Cardiac muscle cell (in vitro differentiated cells and primary cell): ENCODE measurements around the gene CRACR2A. TPM values are rescaled to one million over a fixed set of nuclear protein-coding genes. Genes with fewer than 3 reads are reported as not detected.

Source experiments
- DNase-seq, 2 donors: peaks; one replicate each; pipeline versions ENCODE4 v3.0.0 to v3.0.0-alpha.2; 2010 to 2017; ENCODE audit warnings: low read depth in 1 of 2, low spot score in 1 of 2
- H3K27ac ChIP-seq: fragments of 200-600 bp; sonication (generic); 2 replicates; pipeline ENCODE4 v1.5.1; 2016
- H3K27me3 ChIP-seq: fragments of 200-600 bp; sonication (generic); 2 replicates; pipeline ENCODE4 v1.6.0; 2016; ENCODE audit warnings: control low read depth
- H3K36me3 ChIP-seq: fragments of 200-600 bp; sonication (generic); 2 replicates; pipeline ENCODE4 v1.5.1; 2016; ENCODE audit warnings: control low read depth
- H3K4me1 ChIP-seq: fragments of 200-600 bp; sonication (generic); 2 replicates; pipeline ENCODE4 v1.8.1; 2017; ENCODE audit warnings: low read depth, mild to moderate bottlenecking, mixed run types
- H3K4me3 ChIP-seq: fragments of 200-600 bp; sonication (generic); 2 replicates; pipeline ENCODE4 v1.5.1; 2016; ENCODE audit warnings: mild to moderate bottlenecking
- H3K9me3 ChIP-seq: fragments of 200-600 bp; sonication (generic); 2 replicates; pipeline ENCODE4 v1.5.1; 2017; ENCODE audit warnings: low read depth, mild to moderate bottlenecking, control low read depth
- CTCF ChIP-seq: IDR thresholded peaks from 2 replicates; pipeline ENCODE4 v1.5.1; 2012; ENCODE audit warnings: low read depth, mild to moderate bottlenecking, low read length
- polyA plus RNA-seq: library from polyadenylated mRNA; unstranded; fragments of >200 nt; fragmentation: Nextera tagmentation; extraction: Ambion mirVana; gene quantifications from 2 replicates; pipeline ENCODE4 v1.2.1, GENCODE V29; 2016
- total RNA-seq: library from RNA; depleted of rRNA; stranded (reverse); fragments of >200 nt; gene quantifications from 2 replicates; pipeline ENCODE4 v1.2.3, GENCODE V29; 2016

CRACR2A gene
- total and polyA plus RNA-seq, 2 experiments from 2014 or later = 1.3 TPM; not detected in 1

GRCh38 chr12:3603576-3603975 is 149.3 kb downstream of the CRACR2A start:
- Histone ChIP-seq H3K36me3 (no peaks in the 10 kb centered on the region), H3K27ac (no peak overlapping the region), H3K4me3 (no peak overlapping the region), H3K27me3 (no peaks in the 10 kb centered on the region), H3K9me3 (no peaks in the 10 kb centered on the region), H3K4me1 (peaks cover 12% of the 10 kb centered on the region)
- DNase-seq = peak in 1 of 2 donors; percentile 46
- TF ChIP-seq CTCF = no peak

GRCh38 chr12:3602488-3602887 is 150.4 kb downstream of the CRACR2A start:
- Histone ChIP-seq H3K9me3 (no peaks in the 10 kb centered on the region), H3K4me3 (no peak overlapping the region), H3K27me3 (no peaks in the 10 kb centered on the region), H3K36me3 (no peaks in the 10 kb centered on the region), H3K4me1 (peaks cover 9% of the 10 kb centered on the region), H3K27ac (no peak overlapping the region)
- no peak for DNase-seq
- no peak for TF ChIP-seq CTCF

GRCh38 chr12:3601461-3602150 is 151.3 kb downstream of the CRACR2A start:
- no peak for DNase-seq
- no peaks in the 10 kb centered on the region for H3K27me3 ChIP-seq
- no peaks in the 10 kb centered on the region for H3K9me3 ChIP-seq
- peaks cover 12% of the 10 kb centered on the region for H3K4me1 ChIP-seq
- H3K27ac ChIP-seq = no peak overlapping the region
- H3K4me3 ChIP-seq = no peak overlapping the region
- H3K36me3 ChIP-seq = no peaks in the 10 kb centered on the region
- no peak for TF ChIP-seq CTCF

- DNase-seq = no peak
- peaks cover 12% of the 10 kb centered on the region for H3K4me1 ChIP-seq
- no peak overlapping the region for H3K4me3 ChIP-seq
- no peak overlapping the region for H3K27ac ChIP-seq
- H3K36me3 ChIP-seq = no peaks in the 10 kb centered on the region
- H3K9me3 ChIP-seq = no peaks in the 10 kb centered on the region
- no peak for TF ChIP-seq CTCF
- no peaks in the 10 kb centered on the region for H3K27me3 ChIP-seq
Measured at GRCh38 chr12:3600951-3601350, 152.0 kb downstream of the CRACR2A start.

- no peaks in the 10 kb centered on the region for H3K27me3 ChIP-seq
- H3K27ac ChIP-seq = no peak overlapping the region
- H3K4me1 ChIP-seq = peaks cover 9% of the 10 kb centered on the region
- no peaks in the 10 kb centered on the region for H3K9me3 ChIP-seq
- no peak overlapping the region for H3K4me3 ChIP-seq
- DNase-seq = no peak
- H3K36me3 ChIP-seq = no peaks in the 10 kb centered on the region
- TF ChIP-seq CTCF = no peak
Measured at GRCh38 chr12:3600039-3600720, 152.7 kb downstream of the CRACR2A start.
